ENCODE data around the gene SFT2D1. TPM values are rescaled to one million over a fixed set of nuclear protein-coding genes. Genes with fewer than 3 reads are reported as not detected.

Gene SFT2D1
- total and polyA plus RNA-seq, 3 experiments from 2014 or later: 43.3 to 60.9 (median 54.0) TPM

- DNase-seq: no peak
- H3K27ac ChIP-seq (ENCODE audit: low read depth, low read length): no peak overlapping the region
- Mint-ChIP-seq H3K36me3 (no peaks in the 10 kb centered on the region), H3K9me3 (no peaks in the 10 kb centered on the region), H3K27ac (no peak overlapping the region), H3K27me3 (peaks cover 8 to 22% of the 10 kb centered on the region in 2 donors), H3K4me3 (no peak overlapping the region), H3K4me1 (peaks cover 5 to 9% (median 5%) of the 10 kb centered on the region in 3 donors)
- no peaks in the 10 kb centered on the region for H3K9me3 ChIP-seq (ENCODE audit: low read length)
- H3K27me3 ChIP-seq (ENCODE audit: insufficient read depth, low read length, poor library complexity, severe bottlenecking): no peaks in the 10 kb centered on the region
- ChIA-PET CTCF (interaction anchor here (1.2 kb wide), 1 partner anchor 30 kb away, joined by 3 read pairs; no protein-coding TSS in a partner anchor), POLR2A (no interaction called here)
- no peak overlapping the region for H3K4me3 ChIP-seq (ENCODE audit: low read length)
- no peaks in the 10 kb centered on the region for H3K36me3 ChIP-seq (ENCODE audit: insufficient read depth, low read length)
- no peaks in the 10 kb centered on the region for H3K4me1 ChIP-seq (ENCODE audit: insufficient read depth, low read length)
Measured at GRCh38 chr6:166274163-166274562, 68.2 kb downstream of the SFT2D1 start.

- CTCF ChIA-PET: interaction anchor here (1.2 kb wide), 1 partner anchor 110 kb away, joined by 6 read pairs; no protein-coding TSS in a partner anchor
- no peak overlapping the region for H3K4me3 Mint-ChIP-seq
Measured at GRCh38 chr6:166271376-166271765, 71.0 kb downstream of the SFT2D1 start.

GRCh38 chr6:166270706-166271375 lies 71.5 kb downstream of the SFT2D1 start:
- H3K27me3 ChIP-seq (ENCODE audit: insufficient read depth, low read length, poor library complexity, severe bottlenecking): no peaks in the 10 kb centered on the region
- no peaks in the 10 kb centered on the region for H3K36me3 Mint-ChIP-seq
- POLR2A ChIA-PET: no interaction called here
- CTCF ChIA-PET: interaction anchor here (0.6 to 1.2 kb wide), 2 partner anchors 111 to 742 kb away, joined by 3 read pairs; no protein-coding TSS in a partner anchor
- H3K27me3 Mint-ChIP-seq: peaks cover 10 to 22% of the 10 kb centered on the region in 2 donors
- H3K4me3 Mint-ChIP-seq: no peak overlapping the region
- H3K9me3 ChIP-seq (ENCODE audit: low read length): no peaks in the 10 kb centered on the region
- DNase-seq: no peak
- H3K4me3 ChIP-seq (ENCODE audit: low read length): no peak overlapping the region
- H3K27ac ChIP-seq (ENCODE audit: low read depth, low read length): no peak overlapping the region
- no peaks in the 10 kb centered on the region for H3K9me3 Mint-ChIP-seq
- peaks cover 4 to 5% (median 4%) of the 10 kb centered on the region in 3 donors for H3K4me1 Mint-ChIP-seq
- H3K4me1 ChIP-seq (ENCODE audit: insufficient read depth, low read length): no peaks in the 10 kb centered on the region
- H3K36me3 ChIP-seq (ENCODE audit: insufficient read depth, low read length): no peaks in the 10 kb centered on the region
- H3K27ac Mint-ChIP-seq: no peak overlapping the region

More at GRCh38 chr6:166271376-166271765, 71.0 kb downstream of the SFT2D1 start:
- Histone ChIP-seq H3K27ac (ENCODE audit: low read depth, low read length) (no peak overlapping the region), H3K4me3 (ENCODE audit: low read length) (no peak overlapping the region), H3K36me3 (ENCODE audit: insufficient read depth, low read length) (no peaks in the 10 kb centered on the region), H3K4me1 (ENCODE audit: insufficient read depth, low read length) (no peaks in the 10 kb centered on the region), H3K27me3 (ENCODE audit: insufficient read depth, low read length, poor library complexity, severe bottlenecking) (no peaks in the 10 kb centered on the region), H3K9me3 (ENCODE audit: low read length) (no peaks in the 10 kb centered on the region)
- no peak for DNase-seq
- Mint-ChIP-seq H3K27me3 (peaks cover 12 to 24% of the 10 kb centered on the region in 2 donors), H3K4me1 (peaks cover 5 to 9% (median 5%) of the 10 kb centered on the region in 3 donors), H3K9me3 (no peaks in the 10 kb centered on the region), H3K27ac (no peak overlapping the region), H3K36me3 (no peaks in the 10 kb centered on the region)
- POLR2A ChIA-PET: no interaction called here

Other genes with a start within 250 kb of the SFT2D1 start
- gene TBXT, start 174.7 kb downstream of the SFT2D1 start, total RNA-seq: not detected
- not detected for gene TBXT, start 174.7 kb downstream of the SFT2D1 start, polyA plus RNA-seq
- under 1 TPM; 0.07 to 0.09 TPM for gene PRR18, start 34.2 kb downstream of the SFT2D1 start, total RNA-seq
- not detected for gene PRR18, start 34.2 kb downstream of the SFT2D1 start, polyA plus RNA-seq
- gene MPC1, start 40.4 kb upstream of the SFT2D1 start, total RNA-seq: 10 to 100 TPM; 36.3 to 39.3 TPM
- 62.1 TPM for gene MPC1, start 40.4 kb upstream of the SFT2D1 start, polyA plus RNA-seq
- under 1 TPM; 0.13 to 0.60 TPM for gene RAMACL, start 244.1 kb upstream of the SFT2D1 start, total RNA-seq
- gene RAMACL, start 244.1 kb upstream of the SFT2D1 start, polyA plus RNA-seq: 0.15 TPM

Measured in CD8-positive, alpha-beta memory T cell (primary cell).